Stimulated activated CD8-positive, alpha-beta memory T cell treated with anti-CD3 and anti-CD28 coated beads, Interleukin-12 subunit alpha, Interleukin-12 subunit beta, amount 100 ng/mL, for 4 hours (primary cell): ENCODE results near the gene KIAA1755.
"Not testable (repeated sequence)": the region's sequence is repeated elsewhere in the genome, so short reads cannot be mapped to it uniquely, and the experiment has no call there.

Source experiments
- DNase-seq: peaks from one replicate; pipeline ENCODE4 v3.0.0-alpha.2; 2020; ENCODE audit warnings: low read depth

The KIAA1755 gene

DNA sequence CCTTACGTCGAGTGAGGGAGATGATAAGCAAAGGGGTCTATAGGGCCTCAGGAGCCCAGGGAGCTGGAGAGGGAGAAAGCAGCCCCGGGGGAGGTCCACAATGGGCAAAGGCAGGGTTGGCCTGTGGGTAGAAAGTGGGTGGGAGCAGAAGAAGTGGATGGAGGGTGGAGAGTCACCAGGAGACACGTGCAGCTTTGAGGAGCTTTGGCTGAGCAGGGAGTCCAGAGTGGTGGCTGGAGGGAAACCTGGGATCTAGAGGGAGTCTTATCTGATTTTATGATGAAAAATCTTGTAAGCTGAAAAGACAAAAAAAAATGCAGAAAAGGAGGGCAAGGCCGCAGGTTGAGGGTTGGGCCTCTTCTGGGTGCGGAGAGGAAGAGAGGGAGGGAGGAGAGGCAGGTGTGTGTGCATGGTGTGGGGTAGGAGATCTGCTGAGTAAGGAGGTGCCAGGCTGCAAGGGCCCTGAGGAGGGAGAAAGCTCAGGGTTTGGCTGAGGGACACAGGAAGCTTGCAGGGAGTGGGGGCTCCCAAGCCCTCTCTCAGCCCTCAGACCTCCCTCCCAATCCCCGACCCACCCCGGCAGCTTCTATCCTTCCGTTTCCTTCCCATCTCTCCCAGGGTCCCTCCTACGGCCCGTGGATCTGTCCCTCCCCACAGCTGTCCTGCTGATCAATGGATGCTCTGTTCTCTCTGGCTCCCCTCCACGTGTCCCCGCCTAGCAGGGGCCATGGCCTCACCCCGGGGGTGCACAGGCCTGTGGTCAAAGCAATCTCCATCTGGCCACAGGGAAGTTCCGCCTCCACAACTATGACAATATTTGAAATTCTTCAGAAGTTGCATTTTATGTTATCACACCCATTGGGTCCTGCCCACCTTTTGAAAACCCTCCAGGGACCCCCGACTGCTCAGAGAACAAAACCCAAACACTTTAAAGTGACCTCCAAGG lies 26.3 kb upstream of the KIAA1755 start:
- DNase-seq, result no peak

DNA sequence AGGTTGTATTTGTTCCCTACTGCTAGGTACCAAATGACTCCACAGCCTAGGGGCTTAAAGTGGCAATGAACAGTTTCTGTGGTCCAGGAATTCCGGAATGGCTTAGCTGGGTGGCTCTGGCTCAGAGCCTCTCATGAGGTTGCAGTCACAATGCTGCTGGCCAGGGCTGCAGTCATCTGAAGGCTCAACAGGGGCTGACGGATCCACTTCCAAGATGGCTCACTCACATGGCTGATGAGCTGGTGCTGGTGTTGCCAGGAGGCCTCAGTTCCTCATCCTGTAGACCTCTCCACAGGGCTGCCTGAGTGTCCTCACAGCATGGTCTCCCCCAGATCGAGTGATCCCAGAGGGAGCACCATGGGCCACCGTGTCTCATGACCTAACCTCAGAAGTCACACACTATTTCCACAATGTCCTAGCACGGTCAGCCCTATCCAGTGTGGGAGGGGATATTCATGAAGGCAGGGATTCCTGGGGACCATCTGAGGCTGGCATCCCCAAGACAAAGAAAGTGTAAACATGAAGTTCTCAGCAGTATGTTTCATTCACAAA lies 24.4 kb upstream of the KIAA1755 start:
- no peak for DNase-seq

DNA sequence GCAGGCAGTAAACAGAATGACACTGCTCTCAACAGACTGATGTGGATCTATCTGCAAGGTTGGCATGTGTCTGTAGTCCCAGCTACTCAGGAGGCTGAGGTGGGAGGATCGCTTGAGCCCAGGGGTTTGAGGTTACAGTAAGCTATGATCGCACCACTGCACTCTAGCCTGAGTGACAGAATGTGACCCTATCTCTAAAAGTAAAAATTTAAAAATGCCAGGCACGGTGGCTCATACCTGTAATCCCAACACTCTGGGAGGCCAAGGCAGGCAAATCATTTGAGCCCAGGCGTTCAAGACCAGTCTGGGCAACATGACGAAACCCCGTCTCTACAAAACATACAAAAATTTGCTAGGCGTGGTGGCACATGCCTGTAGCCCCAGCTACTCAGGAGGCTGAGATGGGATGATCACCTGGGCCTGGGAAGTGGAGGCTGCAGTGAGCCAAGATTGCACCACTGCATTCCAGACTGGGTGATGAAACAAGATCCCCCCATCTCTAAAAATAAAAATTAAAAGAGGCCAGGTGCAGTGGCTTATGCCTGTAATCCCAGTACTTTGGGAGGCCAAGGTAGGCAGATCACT lies 23.6 kb upstream of the KIAA1755 start:
- not testable (repeated sequence) for DNase-seq

DNA sequence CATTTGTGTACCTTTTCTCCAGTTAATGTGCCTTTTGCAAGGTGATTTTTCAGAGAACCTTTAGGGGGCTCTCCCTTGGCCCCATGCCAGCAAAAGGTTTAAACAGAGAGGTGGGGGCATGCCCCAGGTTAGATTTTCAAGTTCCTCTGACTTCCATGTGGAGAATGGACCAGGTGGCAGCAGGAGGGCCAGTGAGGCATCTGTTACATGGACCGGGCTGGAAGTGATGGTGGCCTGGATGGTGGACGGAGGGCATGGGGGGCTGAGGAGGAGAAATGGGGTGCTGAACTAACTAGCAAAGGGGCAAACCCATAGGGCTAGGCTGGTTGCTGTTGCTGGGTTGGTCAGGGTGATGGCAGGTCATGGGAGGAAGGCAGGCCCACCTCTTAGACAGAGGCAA lies 22.7 kb upstream of the KIAA1755 start:
- DNase-seq, result no peak

DNA sequence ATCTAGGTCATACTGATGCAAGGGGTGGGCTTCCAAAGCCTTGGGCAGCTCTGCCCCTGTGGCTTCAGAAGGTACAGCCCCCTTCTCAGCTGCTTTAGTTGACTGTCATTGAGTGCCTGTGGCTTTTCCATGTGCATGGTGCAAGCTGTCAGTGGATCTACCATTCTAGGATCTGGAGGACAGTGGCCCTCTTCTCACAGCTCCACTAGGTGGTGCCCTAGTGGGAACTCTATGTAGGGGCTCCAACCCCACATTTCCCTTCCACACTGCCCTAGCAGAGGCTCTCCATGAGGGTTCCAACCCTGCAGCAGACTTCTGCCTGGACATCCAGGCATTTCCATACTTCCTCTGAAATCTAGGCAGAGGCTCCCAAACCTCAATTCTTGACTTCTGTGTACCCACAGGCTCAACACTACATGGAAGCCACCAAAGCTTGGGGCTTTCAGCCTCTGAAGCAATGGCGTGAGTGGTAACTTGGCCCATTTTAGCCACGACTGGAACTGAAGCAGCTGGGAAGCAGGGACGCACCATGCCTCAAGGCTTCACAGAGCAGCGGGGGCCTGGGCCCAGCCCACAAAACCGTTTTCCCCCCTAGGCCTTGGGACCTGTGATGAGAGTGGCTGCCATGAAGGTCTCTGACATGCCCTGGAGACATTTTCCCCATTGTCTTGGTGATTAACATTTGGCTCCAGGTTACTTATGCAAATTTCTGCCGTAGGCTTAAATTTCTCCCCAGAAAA lies 20.8 kb upstream of the KIAA1755 start:
- DNase-seq, result not testable (repeated sequence)

DNA sequence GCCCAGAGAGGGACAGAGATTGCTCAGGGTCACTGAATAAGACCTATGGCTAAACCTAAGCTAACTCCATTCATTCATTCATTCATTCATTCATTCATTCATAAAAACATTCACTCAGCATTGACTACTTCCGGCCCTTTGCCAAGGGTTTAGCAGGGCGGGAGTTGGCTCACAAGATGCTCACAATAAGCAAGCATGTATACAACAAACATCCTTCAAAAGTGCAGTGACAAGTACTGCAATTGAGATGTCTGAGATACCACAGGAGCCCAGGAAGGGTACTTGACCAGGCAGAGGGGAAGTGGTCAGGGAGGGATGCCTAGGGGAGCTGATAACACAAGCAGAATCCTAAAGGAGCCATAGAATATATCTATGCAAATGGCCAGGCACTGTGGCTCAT lies 18.2 kb upstream of the KIAA1755 start:
- DNase-seq, result no peak

DNA sequence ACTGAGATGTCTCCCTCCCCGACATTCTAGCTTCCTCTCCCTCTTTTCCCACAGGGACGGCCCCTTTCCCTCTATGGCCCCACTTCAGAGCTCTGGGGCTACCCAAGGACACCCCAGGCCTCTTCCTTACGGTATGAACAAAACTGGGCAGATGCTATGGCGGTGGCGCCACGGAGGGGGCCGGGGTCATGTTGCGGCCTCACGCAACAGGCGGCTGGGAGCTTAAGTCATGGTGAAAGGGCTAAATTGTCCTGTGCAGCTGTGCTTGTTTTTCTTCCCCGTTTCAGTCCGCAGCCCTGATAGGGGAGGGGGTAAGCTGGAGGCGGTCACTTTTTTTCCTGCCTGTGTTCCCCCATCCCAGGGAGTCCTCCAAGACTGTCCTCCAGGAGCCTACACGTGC lies 17.6 kb upstream of the KIAA1755 start:
- no peak for DNase-seq

DNA sequence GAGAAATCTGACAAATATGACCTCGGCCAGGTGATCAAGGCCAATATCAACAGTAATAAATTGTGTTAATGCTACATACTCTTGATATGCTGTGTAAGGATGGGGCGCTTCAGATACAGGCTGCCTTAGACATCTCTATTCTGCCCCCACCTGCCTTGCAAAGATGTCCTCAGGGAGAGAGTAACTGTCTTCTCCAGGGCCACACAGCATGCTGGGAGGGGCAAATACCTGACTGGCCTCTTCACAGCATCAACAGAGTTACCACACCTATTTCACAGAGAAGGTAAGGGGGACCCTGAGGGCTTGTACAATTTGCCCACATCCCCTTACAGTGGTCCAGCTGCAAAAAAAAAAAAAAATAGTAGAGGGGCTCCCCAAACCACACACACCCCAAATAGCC lies 17.2 kb upstream of the KIAA1755 start:
- DNase-seq, result no peak

DNA sequence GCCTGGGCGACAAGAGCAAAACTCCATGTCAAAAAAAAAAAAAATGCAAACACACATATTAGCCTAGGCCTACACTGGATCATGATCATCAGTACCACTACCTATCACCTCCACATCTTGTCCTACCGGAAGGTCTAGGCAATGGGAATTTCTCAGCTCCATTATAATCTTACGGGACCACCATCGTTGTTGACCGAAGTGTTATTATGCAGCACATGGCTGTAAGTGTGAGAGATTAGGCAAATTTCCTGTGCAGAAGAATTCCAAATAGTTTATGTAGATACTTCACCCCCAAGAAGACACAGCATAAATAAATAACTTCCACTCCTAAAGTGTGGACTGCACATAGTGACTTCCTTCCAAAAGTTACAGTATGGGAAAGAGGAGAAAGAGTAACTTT lies 16.8 kb upstream of the KIAA1755 start:
- DNase-seq, result no peak

DNA sequence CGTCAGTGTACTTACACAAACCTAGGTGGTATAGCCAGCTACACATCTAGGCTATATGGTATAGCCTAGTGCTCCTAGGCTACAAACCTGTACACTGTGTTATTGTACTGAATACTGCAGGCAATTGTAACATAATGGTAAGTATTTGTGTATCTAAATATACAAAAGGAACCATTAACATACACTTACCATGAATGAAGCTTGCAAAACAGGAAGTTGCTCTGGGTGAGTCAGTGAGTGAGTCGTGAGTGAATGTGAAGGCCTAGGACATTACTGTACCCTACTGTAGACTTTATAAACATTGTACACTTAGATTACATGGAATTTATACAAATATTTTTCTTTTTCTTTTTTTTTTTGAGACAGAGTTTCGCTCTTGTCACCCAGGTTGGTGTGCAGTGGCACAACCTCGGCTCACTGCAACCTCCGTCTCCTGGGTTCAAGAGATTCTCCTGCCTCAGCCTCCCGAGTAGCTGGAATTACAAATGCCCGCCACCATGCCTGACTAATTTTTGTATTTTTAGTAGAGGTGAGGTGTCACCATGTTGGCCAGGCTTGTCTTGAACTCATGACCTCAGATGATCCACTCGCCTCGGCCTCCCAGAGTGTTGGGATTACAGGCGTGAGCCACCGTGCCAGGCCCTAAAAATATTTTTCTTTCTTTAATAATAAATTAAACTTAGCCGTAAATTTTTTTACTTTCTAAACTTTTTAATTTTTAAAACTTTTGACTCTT lies 15.4 kb upstream of the KIAA1755 start:
- no peak for DNase-seq

DNA sequence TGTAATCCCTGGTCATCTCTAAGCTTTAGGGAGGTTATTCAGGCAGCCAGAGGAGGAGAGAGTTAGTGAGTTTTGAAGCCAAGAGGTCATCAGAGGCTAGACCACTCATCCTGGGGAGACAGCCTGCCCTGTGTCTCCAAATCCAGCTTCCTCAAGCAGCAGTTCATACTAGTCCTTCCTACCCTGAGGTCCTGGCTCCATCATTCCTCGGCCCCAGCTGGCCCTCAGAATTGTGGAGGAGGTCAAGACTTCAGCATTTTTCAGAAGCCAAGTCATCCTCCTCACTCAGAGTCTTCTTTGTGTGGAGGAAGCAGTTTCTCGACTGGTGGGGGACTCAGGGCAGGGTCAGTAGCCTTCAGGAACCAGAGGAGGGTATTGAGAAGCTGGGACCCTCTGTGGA lies 12.4 kb upstream of the KIAA1755 start:
- DNase-seq, result no peak

DNA sequence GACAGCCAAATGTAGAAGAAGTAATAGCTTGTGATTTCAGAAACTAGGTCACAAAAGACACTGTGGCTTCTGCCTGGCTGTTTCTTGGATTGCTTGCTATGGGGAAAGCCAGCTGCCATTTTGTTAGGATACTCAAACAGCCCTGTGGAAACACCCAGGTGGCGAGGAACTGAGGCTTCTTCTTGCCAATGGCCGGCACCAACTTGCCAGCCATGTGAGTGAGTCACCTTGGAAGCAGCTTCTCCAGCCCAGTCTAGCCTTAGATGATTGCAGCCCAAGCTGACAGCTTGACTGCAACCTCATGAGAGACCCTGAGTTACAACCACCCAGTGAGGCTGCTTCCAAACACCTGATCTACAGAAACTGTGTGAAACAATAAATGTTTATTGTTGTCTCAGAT lies 11.9 kb upstream of the KIAA1755 start:
- no peak for DNase-seq

DNA sequence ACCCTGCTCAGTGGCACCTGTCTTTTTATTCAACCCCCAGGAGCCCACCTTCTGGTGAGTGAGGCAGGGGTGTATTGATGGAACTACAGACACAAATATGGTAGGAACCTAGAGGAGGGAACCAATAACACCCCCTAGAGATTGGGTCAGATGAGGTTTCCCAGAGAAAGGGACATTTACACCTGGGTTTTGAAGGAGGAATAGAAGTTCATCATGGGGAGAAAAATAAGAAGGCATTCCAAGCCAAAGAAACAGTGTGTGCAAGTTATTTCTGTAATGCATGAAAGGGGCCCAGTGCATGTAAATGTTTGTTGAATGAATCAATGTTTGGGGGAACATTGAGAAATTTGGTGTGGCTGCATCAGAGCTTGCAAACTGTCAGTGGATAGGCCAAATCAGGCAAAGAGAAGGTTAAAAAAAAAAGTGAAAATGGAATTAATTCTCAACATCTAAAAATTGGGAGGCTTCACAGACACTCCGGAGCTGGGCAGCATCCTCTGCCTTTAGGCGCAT lies 11.1 kb upstream of the KIAA1755 start:
- DNase-seq, result no peak

DNA sequence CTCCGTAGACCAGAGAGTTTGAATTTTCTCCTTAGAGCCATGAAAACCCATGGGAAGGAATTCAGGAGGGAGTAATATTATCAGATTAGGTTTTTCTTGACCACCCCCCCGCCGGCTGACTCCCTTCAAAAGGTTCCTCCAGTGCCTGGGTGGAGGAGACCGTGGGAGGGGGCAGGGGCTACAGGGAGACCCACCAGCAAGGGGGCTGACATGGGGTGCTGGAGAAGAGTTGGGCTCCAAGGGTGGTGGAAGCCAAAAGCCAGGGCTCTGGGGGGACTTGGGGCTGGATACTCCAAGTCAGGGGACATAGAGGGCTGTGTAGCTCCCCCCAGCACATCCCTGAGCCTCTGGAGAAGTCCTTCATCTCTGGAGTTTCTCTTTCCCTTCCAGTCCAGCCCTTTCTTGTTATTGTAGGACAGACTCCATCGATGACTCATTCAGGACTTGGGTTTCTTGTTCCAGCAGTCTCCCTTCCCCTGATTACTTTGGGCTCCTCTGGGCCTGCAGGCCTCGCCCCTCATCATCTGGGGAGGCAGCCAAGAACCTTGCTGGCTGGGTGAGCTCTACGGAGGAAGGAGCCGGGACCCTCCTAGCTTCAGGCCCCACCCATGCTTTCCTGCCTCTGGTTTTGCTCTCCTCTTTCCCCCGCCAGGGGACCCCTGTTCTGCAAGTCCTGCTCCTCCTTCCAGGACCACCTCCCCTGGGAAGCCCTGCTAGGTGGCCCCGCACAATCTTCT lies 10.5 kb upstream of the KIAA1755 start:
- DNase-seq, result no peak

DNA sequence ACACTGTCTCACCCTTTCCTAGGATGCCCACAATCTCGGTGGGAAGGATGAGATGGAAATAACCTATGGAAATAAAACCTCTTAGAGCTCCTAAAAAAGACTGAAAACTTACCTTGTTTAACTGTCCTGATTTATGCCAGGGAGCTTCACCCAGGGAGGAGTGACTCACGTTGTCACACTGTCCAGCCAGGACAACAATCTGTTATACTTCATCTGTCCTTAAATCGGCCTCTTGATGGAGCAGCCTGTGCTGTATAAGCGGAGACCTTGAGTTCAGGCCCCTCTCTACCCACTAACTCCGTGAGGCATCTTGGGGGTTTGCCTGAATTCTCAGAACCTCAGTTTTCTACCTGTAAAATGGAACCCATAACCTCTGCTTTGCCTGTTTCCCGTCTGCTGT lies 9.2 kb upstream of the KIAA1755 start:
- DNase-seq, result no peak

DNA sequence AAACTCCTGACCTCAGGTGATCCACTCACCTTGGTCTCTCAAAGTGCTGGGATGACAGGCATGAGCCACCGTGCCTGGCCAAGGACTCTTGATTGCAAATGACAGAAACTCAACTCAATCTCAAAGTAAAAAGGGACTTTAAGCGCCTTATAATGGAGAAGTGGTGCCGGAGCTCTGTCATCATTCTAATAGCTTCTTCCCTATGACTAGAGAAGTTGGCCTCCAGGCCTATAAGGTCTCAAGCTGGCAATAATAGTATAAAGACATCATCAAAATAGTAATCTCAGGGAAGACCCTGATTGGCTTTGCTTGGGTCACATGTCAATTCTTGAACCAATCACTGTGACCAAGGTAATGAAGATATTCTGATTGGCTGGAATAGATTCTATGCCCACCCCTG lies 8.5 kb upstream of the KIAA1755 start:
- no peak for DNase-seq

DNA sequence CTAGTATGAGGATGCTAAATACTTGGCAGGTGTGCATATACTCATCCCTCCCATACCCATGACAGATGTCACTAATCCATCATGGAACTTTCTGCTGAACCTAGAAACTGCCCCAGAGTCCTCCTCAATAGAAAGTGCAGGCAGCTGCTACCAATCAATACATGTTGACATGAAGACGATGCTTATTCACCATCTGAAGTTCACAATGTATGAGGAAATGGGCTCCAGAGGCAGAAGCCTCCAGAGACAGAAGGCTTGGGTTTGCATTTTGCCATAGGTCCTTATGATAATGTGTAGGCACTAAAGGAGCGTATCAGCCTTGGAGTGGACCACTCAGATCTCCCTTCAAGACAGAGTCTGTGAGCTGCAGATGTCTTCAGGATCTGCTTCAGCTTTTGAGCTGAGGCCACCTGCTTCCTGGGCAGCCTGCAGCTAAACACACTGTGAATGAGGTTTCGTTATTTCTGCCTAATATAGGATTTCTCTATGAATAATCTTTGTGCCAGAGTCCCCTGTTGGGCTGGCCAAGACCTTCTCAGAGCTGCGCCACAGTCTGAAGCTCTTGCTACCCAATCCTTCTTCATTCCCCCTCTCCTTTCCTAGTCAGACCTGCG lies 7.5 kb upstream of the KIAA1755 start:
- DNase-seq, result no peak

DNA sequence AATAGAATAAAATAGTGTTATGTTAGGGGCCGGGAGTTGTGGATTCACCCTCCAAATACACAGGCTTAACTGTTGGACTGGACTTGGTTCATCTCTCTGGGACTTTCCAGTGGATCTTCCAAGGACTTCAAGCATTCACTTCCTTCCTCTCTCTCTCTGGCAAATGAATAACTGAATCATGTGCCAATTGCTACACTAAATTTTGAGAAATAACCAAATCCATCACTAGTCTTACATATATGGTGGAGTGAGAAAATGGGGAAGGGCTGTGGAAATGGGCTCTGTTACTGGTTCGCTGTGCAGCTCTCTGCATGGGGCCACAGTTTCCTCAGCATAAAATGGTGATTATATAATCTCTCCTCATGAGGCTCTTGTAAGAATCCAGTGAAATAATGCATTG lies 6.8 kb upstream of the KIAA1755 start:
- no peak for DNase-seq

DNA sequence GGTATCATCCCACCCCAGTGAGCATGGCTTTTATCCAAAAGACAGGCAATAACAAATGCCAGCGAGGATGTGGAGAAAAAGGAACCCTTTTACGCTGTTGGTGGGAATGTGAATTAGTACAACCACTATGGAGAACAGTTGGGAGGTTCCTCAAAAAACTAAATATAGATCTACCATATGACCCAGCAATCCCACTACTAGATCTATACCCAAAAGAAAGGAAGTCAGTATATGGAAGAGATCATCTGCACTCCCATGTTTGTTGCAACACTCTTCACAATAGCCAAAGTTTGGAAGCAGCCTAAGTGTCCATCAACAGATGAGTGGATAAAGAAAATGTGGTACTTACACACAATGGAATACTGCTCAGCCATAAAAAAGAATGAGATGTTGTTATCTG lies 5.9 kb upstream of the KIAA1755 start:
- DNase-seq, result no peak

DNA sequence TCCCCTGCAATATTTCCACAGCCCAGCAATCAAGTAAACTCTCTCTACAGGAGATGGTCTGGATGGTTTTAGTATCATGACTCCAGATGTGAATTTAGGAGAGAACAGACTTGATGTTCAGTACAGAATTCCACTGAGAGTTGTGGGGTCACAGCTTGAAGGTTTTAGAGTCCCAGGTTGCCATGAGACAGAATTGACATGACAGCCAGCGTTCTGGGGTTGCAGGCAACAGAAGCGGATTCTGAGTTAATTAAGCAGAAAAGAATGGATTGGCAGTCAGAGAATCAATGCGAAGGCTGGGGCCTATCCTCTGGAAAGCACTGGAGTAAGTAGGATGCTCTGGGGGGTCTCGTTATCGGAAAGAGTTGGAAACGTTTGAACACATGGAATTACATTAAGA lies 2.4 kb upstream of the KIAA1755 start:
- DNase-seq, result no peak

DNA sequence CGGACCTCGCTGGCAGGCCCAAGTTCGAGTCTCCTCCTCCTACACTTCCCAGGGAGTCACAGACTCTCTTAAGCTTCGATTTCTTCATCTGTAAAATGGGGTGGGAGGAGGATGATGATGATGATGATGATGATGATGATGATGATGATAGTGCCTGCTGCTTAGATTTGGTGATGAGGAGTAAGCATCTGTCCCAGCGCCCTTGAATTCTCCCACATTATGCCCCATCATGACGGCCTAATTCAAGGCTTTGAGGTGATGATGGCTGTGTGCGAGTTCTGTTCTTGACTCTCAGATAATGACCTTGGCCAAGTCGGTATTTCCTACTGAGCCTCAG lies 487 bp upstream of the KIAA1755 start:
- no peak for DNase-seq
